GM12878 (cell line): ENCODE measurements around the gene JAML. TPM values are rescaled to one million over a fixed set of nuclear protein-coding genes. Genes with fewer than 3 reads are reported as not detected.

Experiments used
- ATAC-seq: fragments of 200-7000 bp; cut with Tn5 transposase; 3 replicates; pipeline ENCODE4 v1.9.1; 2020; ENCODE audit warnings: mild to moderate bottlenecking, moderate library complexity
- BruUV-seq: library from RNA; stranded (reverse); fragments of 400-500 nt; replicated peaks from 2 replicates; lab custom pipeline; 2021; lab: Mats Ljungman, UMichigan
- CTCF ChIA-PET: fragments of 300-600 bp; sonication (Branson Sonifier 250); formaldehyde crosslinking; extraction: SDS; loops from one replicate; lab custom pipeline; 2021; ENCODE audit warnings: inconsistent platforms; lab: Yijun Ruan, JAX
- POLR2A ChIA-PET: fragments of 350-600 bp; formaldehyde crosslinking; extraction: SDS; loops from one replicate; lab custom pipeline; 2021; ENCODE audit warnings: inconsistent platforms; lab: Charles Lee
- RAD21 ChIA-PET: fragments of 300-600 bp; sonication (Branson Sonifier 250); formaldehyde crosslinking; loops from one replicate; lab custom pipeline; 2023; ENCODE audit warnings: antibody characterized with exemption; ENCODE audit not compliant: unreplicated experiment; lab: Charles Lee
- SMC1A ChIA-PET: fragments of 300-600 bp; sonication (Branson Sonifier 250); formaldehyde crosslinking; loops from one replicate; lab custom pipeline; 2023; ENCODE audit not compliant: unreplicated experiment, uncharacterized antibody; lab: Charles Lee
- DNase-seq: peaks from one replicate; pipeline ENCODE4 v3.0.0-alpha.2; 2011; ENCODE audit warnings: low read depth, low spot score
- FAIRE-seq: peaks from 3 replicates; lab custom pipeline; 2011; peaks lifted over from hg19 to GRCh38; lab: Jason Lieb, UNC
- H2AFZ ChIP-seq: 2 replicates; pipeline ENCODE4 v1.6.0; 2011; ENCODE audit warnings: low read depth, low read length, control low read depth; ENCODE audit not compliant: control insufficient read depth
- H3K27ac ChIP-seq: 2 replicates; pipeline ENCODE4 v1.5.1; 2011; ENCODE audit warnings: control low read depth; ENCODE audit not compliant: control insufficient read depth, insufficient read depth
- H3K27me3 ChIP-seq, 2 experiments: replicated peaks in 1 of 2; 2 replicates each; pipeline versions ENCODE4 v1.6.0 to v1.6.1; 2011; ENCODE audit warnings: low read length in 1 of 2; ENCODE audit not compliant: control insufficient read depth in 2 of 2, insufficient read depth in 2 of 2
- H3K36me3 ChIP-seq, 2 experiments: 2 replicates each; pipeline ENCODE4 v1.5.1; 2011; ENCODE audit warnings: low read length in 1 of 2; ENCODE audit not compliant: control insufficient read depth in 2 of 2, insufficient read depth in 2 of 2
- H3K4me1 ChIP-seq: 2 replicates; pipeline ENCODE4 v1.6.1; 2011; ENCODE audit warnings: mild to moderate bottlenecking, low read length, moderate library complexity, mixed read lengths; ENCODE audit not compliant: control insufficient read depth, insufficient read depth
- H3K4me2 ChIP-seq: 2 replicates; pipeline ENCODE4 v1.6.0; 2011; ENCODE audit warnings: control low read depth; ENCODE audit not compliant: control insufficient read depth, insufficient read depth
- H3K4me3 ChIP-seq: fragments of 200-600 bp; sonication (generic); 2 replicates; pipeline ENCODE4 v1.5.1; 2016
- H3K79me2 ChIP-seq: 2 replicates; pipeline ENCODE4 v1.6.0; 2011; ENCODE audit warnings: low read length; ENCODE audit not compliant: control insufficient read depth, insufficient read depth
- H3K9ac ChIP-seq: 2 replicates; pipeline ENCODE4 v1.8.0; 2011; ENCODE audit warnings: low read length, control low read depth, mixed read lengths; ENCODE audit not compliant: control insufficient read depth, insufficient read depth
- H3K9me3 ChIP-seq: replicated peaks from 3 replicates; pipeline ENCODE4 v1.5.1; 2011; ENCODE audit warnings: mild to moderate bottlenecking, low read length; ENCODE audit not compliant: control insufficient read depth, insufficient read depth
- H4K20me1 ChIP-seq: 2 replicates; pipeline ENCODE4 v1.6.0; 2011; ENCODE audit not compliant: control insufficient read depth, insufficient read depth
- ATF7 ChIP-seq: fragments of 450-650 bp; IDR thresholded peaks from 2 replicates; pipeline ENCODE4 v1.6.1; 2016; ENCODE audit warnings: low read depth, mild to moderate bottlenecking
- HDGF ChIP-seq: fragments of 450-650 bp; IDR thresholded peaks from 2 replicates; pipeline ENCODE4 v1.6.1; 2016; ENCODE audit warnings: antibody characterized with exemption
- MTA3 ChIP-seq: IDR thresholded peaks from 2 replicates; pipeline ENCODE4 v1.6.1; 2012; ENCODE audit warnings: low read length, inconsistent platforms, borderline replicate concordance
- RB1 ChIP-seq: fragments of 450-650 bp; formaldehyde crosslinking; IDR thresholded peaks from 2 replicates; pipeline ENCODE4 v1.6.1; 2017; ENCODE audit warnings: mild to moderate bottlenecking, borderline replicate concordance
- WGBS: methylation state at CpG from one replicate; pipeline ENCODE4 v1.1.6; 2016; ENCODE audit warnings: low lambda C conversion rate; ENCODE audit not compliant: insufficient replicate concordance, insufficient coverage; ENCODE audit errors: missing lambda C conversion rate; 5-methylcytosine and 5-hydroxymethylcytosine counted together
- in situ Hi-C: fragments of 300-500 bp; cut with MboI; formaldehyde crosslinking; loops from 9 replicates; pipeline ENCODE4 v1.14.3; 2018; ENCODE audit warnings: mixed read lengths
- intact Hi-C: fragments of 100-400 bp; cut with micrococcal nuclease; formaldehyde crosslinking; loops from one replicate; pipeline ENCODE4 v1.14.2; 2022; ENCODE audit not compliant: unreplicated experiment
- polyA plus RNA-seq, 11 experiments: library from polyadenylated mRNA; depleted of rRNA in 4 of 11; unstranded in 6 of 11; stranded (reverse) in 5 of 11; fragments of >200 nt; fragmentation: Nextera tagmentation in 4 of 11; fragmentation: Illumina TruSeq in 1 of 11; extraction: Ambion mirVana in 4 of 11; extraction: Trizol in 1 of 11; gene quantifications; 1 replicate in 1 of 11; 2 replicates in 10 of 11; pipeline versions ENCODE4 v1.2.1 to v1.2.3, GENCODE V29; 2011 to 2016; ENCODE audit warnings: inconsistent platforms in 2 of 11, missing spikeins in 2 of 11, low read depth in 1 of 11
- total RNA-seq, 4 experiments: library from RNA; depleted of rRNA in 3 of 4; stranded (reverse); fragments of >200 nt in 3 of 4; fragmentation: Illumina TruSeq in 1 of 4; extraction: Trizol in 1 of 4; gene quantifications; 2 replicates each; pipeline versions ENCODE4 v1.2.1 to v1.2.3, GENCODE V29; 2013 to 2021
- TF ChIP-seq, protein P1 (sequence below): IDR thresholded peaks from 2 replicates; pipeline ENCODE4 v1.6.1; 2012; ENCODE audit warnings: improper control_type of control experiment, low read depth, low read length; ENCODE audit not compliant: insufficient replicate concordance
- TF ChIP-seq, protein P2 (sequence below): fragments of 450-650 bp; IDR thresholded peaks from 2 replicates; pipeline ENCODE4 v1.6.1; 2017; ENCODE audit warnings: mild to moderate bottlenecking, low read depth, inconsistent platforms; ENCODE audit not compliant: poor library complexity, severe bottlenecking

Gene JAML
- total and polyA plus RNA-seq, 10 of the 15 experiments (the other 5 are each of a cell fraction or from before 2014, with no cell fraction given): 0.60 to 8.1 (median 3.5) TPM

DNA sequence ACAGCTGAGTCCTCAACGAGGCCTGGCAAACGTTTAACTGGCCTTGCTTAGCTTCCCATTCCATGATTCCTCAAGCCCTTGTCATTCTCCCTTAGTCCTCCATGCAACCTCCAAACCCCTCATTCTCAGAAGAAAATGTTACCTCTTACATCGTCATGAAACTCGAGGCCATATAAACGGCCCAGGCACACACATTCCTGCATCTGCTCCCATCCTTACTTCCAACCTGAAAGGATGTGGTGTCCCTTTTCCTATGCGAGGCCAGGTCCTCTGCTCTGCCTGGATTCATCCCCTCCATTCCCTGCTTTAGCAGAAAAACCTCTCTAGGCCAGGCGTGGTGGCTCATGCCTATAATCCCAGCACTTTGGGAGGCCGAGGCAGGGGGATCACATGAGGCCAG, 18.4 kb upstream of the JAML start (continued):
- TF ChIP-seq, protein P1, sequence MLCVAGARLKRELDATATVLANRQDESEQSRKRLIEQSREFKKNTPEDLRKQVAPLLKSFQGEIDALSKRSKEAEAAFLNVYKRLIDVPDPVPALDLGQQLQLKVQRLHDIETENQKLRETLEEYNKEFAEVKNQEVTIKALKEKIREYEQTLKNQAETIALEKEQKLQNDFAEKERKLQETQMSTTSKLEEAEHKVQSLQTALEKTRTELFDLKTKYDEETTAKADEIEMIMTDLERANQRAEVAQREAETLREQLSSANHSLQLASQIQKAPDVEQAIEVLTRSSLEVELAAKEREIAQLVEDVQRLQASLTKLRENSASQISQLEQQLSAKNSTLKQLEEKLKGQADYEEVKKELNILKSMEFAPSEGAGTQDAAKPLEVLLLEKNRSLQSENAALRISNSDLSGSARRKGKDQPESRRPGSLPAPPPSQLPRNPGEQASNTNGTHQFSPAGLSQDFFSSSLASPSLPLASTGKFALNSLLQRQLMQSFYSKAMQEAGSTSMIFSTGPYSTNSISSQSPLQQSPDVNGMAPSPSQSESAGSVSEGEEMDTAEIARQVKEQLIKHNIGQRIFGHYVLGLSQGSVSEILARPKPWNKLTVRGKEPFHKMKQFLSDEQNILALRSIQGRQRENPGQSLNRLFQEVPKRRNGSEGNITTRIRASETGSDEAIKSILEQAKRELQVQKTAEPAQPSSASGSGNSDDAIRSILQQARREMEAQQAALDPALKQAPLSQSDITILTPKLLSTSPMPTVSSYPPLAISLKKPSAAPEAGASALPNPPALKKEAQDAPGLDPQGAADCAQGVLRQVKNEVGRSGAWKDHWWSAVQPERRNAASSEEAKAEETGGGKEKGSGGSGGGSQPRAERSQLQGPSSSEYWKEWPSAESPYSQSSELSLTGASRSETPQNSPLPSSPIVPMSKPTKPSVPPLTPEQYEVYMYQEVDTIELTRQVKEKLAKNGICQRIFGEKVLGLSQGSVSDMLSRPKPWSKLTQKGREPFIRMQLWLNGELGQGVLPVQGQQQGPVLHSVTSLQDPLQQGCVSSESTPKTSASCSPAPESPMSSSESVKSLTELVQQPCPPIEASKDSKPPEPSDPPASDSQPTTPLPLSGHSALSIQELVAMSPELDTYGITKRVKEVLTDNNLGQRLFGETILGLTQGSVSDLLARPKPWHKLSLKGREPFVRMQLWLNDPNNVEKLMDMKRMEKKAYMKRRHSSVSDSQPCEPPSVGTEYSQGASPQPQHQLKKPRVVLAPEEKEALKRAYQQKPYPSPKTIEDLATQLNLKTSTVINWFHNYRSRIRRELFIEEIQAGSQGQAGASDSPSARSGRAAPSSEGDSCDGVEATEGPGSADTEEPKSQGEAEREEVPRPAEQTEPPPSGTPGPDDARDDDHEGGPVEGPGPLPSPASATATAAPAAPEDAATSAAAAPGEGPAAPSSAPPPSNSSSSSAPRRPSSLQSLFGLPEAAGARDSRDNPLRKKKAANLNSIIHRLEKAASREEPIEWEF: no peak
- TF ChIP-seq, all 136 proteins: peak for 0

DNA sequence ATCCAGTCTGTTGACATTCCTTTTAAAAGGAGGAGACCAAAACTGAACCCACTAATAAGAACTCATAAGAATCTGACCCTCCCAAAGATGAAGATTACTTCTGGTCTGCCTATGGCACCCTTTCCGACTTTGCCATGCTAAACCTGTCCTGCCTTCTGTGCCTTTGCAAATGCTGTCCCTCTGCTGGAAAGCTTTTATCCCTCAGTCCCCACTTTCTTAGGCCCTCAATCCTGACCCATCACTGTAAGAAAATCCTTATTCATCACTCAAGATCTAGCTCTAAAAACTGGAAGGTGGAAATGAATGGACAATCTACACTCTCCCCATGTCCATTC, 16.9 kb upstream of the JAML start:
- Histone ChIP-seq H4K20me1 (no peaks in the 10 kb centered on the region), H3K36me3 (no peaks in the 10 kb centered on the region), H3K27ac (no peak overlapping the region), H3K9me3 (no peaks in the 10 kb centered on the region)
- ChIA-PET RAD21 (interaction anchor here (0.9 to 4.6 kb wide), 9 partner anchors 10 to 43 kb away, joined by 3 to 23 read pairs (median 5); partner anchors contain the start of gene MPZL3), SMC1A (interaction anchor here (0.9 to 6.9 kb wide), 14 partner anchors 10 to 112 kb away, joined by 3 to 54 read pairs (median 6); partner anchors contain the start of genes JAML and MPZL3)
- no TSS peak for BruUV-seq
- intact Hi-C loops: no loop called here
- WGBS: 86% methylated on average over 1 of the region's 1 CpG
- TF ChIP-seq HDGF (no peak), MTA3 (0 out of 2 replicates have a peak, but pooled peaks have one; percentile 4), ATF7 (0 out of 2 replicates have a peak, but pooled peaks have one; percentile 3), RB1 (0 out of 2 replicates have a peak, but pooled peaks have one; percentile 19)
- TF ChIP-seq, protein P2, sequence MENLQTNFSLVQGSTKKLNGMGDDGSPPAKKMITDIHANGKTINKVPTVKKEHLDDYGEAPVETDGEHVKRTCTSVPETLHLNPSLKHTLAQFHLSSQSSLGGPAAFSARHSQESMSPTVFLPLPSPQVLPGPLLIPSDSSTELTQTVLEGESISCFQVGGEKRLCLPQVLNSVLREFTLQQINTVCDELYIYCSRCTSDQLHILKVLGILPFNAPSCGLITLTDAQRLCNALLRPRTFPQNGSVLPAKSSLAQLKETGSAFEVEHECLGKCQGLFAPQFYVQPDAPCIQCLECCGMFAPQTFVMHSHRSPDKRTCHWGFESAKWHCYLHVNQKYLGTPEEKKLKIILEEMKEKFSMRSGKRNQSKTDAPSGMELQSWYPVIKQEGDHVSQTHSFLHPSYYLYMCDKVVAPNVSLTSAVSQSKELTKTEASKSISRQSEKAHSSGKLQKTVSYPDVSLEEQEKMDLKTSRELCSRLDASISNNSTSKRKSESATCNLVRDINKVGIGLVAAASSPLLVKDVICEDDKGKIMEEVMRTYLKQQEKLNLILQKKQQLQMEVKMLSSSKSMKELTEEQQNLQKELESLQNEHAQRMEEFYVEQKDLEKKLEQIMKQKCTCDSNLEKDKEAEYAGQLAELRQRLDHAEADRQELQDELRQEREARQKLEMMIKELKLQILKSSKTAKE: peak; percentile 9
- TF ChIP-seq, all 136 proteins: peak for 4
- Histone ChIP-seq H3K27me3 (no peaks in the 10 kb centered on the region), H3K4me3 (no peak overlapping the region), H3K79me2 (no peaks in the 10 kb centered on the region), H2AFZ (no peak overlapping the region), H3K9ac (no peak overlapping the region), H3K4me2 (peak overlapping the region; percentile 15; the same call in 1 of the 2 replicates), H3K4me1 (peaks cover 19% of the 10 kb centered on the region)
- CTCF ChIA-PET: interaction anchor here (0.9 to 1.6 kb wide), 14 partner anchors 13 to 113 kb away, joined by 3 to 8 read pairs (median 4); partner anchors contain the start of gene JAML
- ATAC-seq: peak; percentile 2; the same call in 1 of the 3 replicates
- in situ Hi-C loops: no loop called here
- DNase-seq: no peak
- no peak for FAIRE-seq
- POLR2A ChIA-PET: interaction anchor here (1.0 to 3.3 kb wide), 8 partner anchors 10 to 40 kb away, joined by 3 to 12 read pairs (median 4); partner anchors contain the start of genes JAML and MPZL3
